MM.1S (cell line): ENCODE data around the gene PER1.

Source experiments
- CTCF ChIP-seq: fragments of 300-600 bp; sonication (generic); IDR thresholded peaks from 2 replicates; pipeline ENCODE4 v1.5.1; 2016; ENCODE audit warnings: antibody characterized with exemption, low read length, mixed read lengths
- EZH2 ChIP-seq: fragments of 300-600 bp; sonication (generic); optimal IDR thresholded peaks from 2 replicates; pipeline ENCODE3; 2017; ENCODE audit warnings: low read depth, mild to moderate bottlenecking, antibody characterized with exemption, low read length, mixed read lengths
- EZH2phosphoT487 ChIP-seq: fragments of 300-600 bp; sonication (generic); IDR thresholded peaks from 2 replicates; pipeline ENCODE4 v1.6.1; 2018; ENCODE audit warnings: antibody characterized with exemption, low read length

- no peak for TF ChIP-seq CTCF
- no peak for TF ChIP-seq EZH2
- no peak for TF ChIP-seq EZH2phosphoT487
Observed at GRCh38 chr17:8153031-8153451, 837 bp upstream of the PER1 start.
